OCI-LY3 (cell line): ENCODE results near the gene SPSB4.

ENCODE experiments used
- EZH2phosphoT487 ChIP-seq: fragments of 200-600 bp; shearing (Covaris generic); IDR thresholded peaks from 2 replicates; pipeline ENCODE4 v1.6.1; 2018; ENCODE audit warnings: antibody characterized with exemption, mixed run types, low read depth
- TF ChIP-seq, protein P1 (sequence below): fragments of 200-600, 300-600 bp; sonication (generic); IDR thresholded peaks from 2 replicates; pipeline ENCODE4 v1.5.1; 2014; ENCODE audit warnings: antibody characterized with exemption, low read length, low read depth

DNA sequence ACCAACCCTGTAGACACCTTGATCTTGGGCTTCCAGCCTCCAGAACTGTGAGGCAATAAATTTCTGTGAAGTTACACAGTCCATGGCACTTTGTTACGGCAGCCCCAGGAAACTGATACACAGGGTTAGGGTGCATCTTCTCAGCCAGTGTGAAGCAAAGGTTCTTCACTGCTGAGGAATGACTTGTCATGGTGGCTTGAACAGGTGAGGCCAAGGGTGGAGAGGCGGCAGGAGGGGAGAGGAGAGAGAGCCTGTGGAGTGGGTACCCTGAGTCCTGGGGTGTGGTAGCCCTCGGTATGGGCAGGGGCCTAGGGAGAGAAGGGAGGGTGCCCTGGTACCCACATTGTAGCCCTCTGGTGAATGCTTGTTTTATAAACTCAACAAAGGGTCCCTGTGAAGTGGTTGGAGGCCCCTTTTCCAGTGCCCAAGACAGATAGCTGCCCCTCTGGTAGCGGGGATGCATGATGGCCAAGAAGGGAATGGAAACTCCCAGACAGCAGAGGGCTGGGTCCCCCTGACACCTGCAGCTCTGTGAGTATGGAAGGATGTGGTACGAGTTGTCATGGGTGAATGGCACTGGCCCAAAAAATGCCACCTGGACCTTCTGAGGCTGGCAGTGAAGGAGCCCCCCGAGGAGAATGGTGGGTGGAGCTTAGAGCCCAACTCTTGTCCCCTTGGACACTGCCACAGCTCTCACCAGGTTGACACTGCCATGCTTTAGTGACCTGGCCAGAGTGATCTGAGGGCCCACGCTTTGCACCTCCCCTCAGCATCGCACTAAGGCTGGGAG is 49.6 kb downstream of the SPSB4 start:
- TF ChIP-seq, protein P1, sequence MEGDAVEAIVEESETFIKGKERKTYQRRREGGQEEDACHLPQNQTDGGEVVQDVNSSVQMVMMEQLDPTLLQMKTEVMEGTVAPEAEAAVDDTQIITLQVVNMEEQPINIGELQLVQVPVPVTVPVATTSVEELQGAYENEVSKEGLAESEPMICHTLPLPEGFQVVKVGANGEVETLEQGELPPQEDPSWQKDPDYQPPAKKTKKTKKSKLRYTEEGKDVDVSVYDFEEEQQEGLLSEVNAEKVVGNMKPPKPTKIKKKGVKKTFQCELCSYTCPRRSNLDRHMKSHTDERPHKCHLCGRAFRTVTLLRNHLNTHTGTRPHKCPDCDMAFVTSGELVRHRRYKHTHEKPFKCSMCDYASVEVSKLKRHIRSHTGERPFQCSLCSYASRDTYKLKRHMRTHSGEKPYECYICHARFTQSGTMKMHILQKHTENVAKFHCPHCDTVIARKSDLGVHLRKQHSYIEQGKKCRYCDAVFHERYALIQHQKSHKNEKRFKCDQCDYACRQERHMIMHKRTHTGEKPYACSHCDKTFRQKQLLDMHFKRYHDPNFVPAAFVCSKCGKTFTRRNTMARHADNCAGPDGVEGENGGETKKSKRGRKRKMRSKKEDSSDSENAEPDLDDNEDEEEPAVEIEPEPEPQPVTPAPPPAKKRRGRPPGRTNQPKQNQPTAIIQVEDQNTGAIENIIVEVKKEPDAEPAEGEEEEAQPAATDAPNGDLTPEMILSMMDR: no peak
- TF ChIP-seq EZH2phosphoT487: no peak
